GM18907 (cell line): Measurements from ENCODE around the gene NAV3.

Experiments
- ATAC-seq: cut with Tn5 transposase; IDR thresholded peaks from one replicate; pipeline ENCODE4 v1.9.1; 2021; ENCODE audit warnings: mild to moderate bottlenecking, moderate library complexity; ENCODE audit not compliant: unreplicated experiment

Gene NAV3

GRCh38 chr12:77974645-77975044, 144.0 kb downstream of the NAV3 start:
- no peak for ATAC-seq

- ATAC-seq = no peak
These were observed 149.0 kb downstream of the NAV3 start for GRCh38 chr12:77979597-77980250.

- no peak for ATAC-seq
These were observed 150.1 kb downstream of the NAV3 start for GRCh38 chr12:77980782-77981181.

- ATAC-seq = no peak
These were observed 153.2 kb downstream of the NAV3 start for GRCh38 chr12:77983859-77984258.

GRCh38 chr12:77992760-77993159, 162.1 kb downstream of the NAV3 start:
- ATAC-seq = no peak

GRCh38 chr12:77993658-77994057, 163.0 kb downstream of the NAV3 start:
- ATAC-seq = no peak

GRCh38 chr12:77995436-77996167, 164.9 kb downstream of the NAV3 start:
- peak; percentile 94 for ATAC-seq

GRCh38 chr12:77996670-77997069, 166.0 kb downstream of the NAV3 start:
- ATAC-seq = no peak

GRCh38 chr12:77998236-77998786, 167.6 kb downstream of the NAV3 start:
- ATAC-seq = no peak

- peak; percentile 81 for ATAC-seq
These were observed 168.5 kb downstream of the NAV3 start for GRCh38 chr12:77999074-77999715.

- ATAC-seq = no peak
These were observed 172.2 kb downstream of the NAV3 start for GRCh38 chr12:78002878-78003277.

- ATAC-seq = no peak
These were observed 173.8 kb downstream of the NAV3 start for GRCh38 chr12:78004249-78005093.

- no peak for ATAC-seq
These were observed 174.4 kb downstream of the NAV3 start for GRCh38 chr12:78005094-78005492.

- no peak for ATAC-seq
These were observed 176.5 kb downstream of the NAV3 start for GRCh38 chr12:78007173-78007572.

- no peak for ATAC-seq
These were observed 178.3 kb downstream of the NAV3 start for GRCh38 chr12:78009031-78009430.

- ATAC-seq = no peak
These were observed 187.6 kb downstream of the NAV3 start for GRCh38 chr12:78018171-78018910.

- ATAC-seq = no peak
These were observed 188.2 kb downstream of the NAV3 start for GRCh38 chr12:78018939-78019338.

- no peak for ATAC-seq
These were observed 197.7 kb downstream of the NAV3 start for GRCh38 chr12:78028426-78028825.

GRCh38 chr12:78034025-78034424, 203.3 kb downstream of the NAV3 start:
- ATAC-seq = no peak

- no peak for ATAC-seq
These were observed 205.4 kb downstream of the NAV3 start for GRCh38 chr12:78035901-78036606.
